Ectodermal cell (in vitro differentiated cells): ENCODE measurements around the gene NFKB1.

ENCODE experiments used
- H3K27ac ChIP-seq: 2 replicates; pipeline ENCODE4 v1.7.0; 2013; ENCODE audit warnings: mild to moderate bottlenecking, low read depth, low read length; ENCODE audit not compliant: insufficient read depth, poor library complexity, severe bottlenecking
- H3K27me3 ChIP-seq: 2 replicates; pipeline ENCODE4 v1.7.0; 2013; ENCODE audit warnings: mild to moderate bottlenecking, low read length; ENCODE audit not compliant: insufficient read depth, control insufficient read depth, poor library complexity, severe bottlenecking
- H3K36me3 ChIP-seq: one replicate; pipeline ENCODE4 v1.7.0; 2013; ENCODE audit warnings: low read length; ENCODE audit not compliant: control insufficient read depth, insufficient read depth
- H3K4me1 ChIP-seq: one replicate; pipeline ENCODE4 v1.7.0; 2013; ENCODE audit warnings: low read length; ENCODE audit not compliant: control insufficient read depth, insufficient read depth
- H3K4me3 ChIP-seq: 2 replicates; pipeline ENCODE4 v1.7.0; 2013; ENCODE audit warnings: low read depth, low read length, control low read depth; ENCODE audit not compliant: insufficient read depth
- H3K9me3 ChIP-seq: 2 replicates; pipeline ENCODE4 v1.7.0; 2013; ENCODE audit warnings: mild to moderate bottlenecking, low read length, moderate library complexity; ENCODE audit not compliant: control insufficient read depth
- WGBS, 2 experiments: methylation state at CpG; one replicate each; pipeline ENCODE4 v1.1.7; 2013; ENCODE audit warnings: missing lambda C conversion rate in 2 of 2; 5-methylcytosine and 5-hydroxymethylcytosine counted together

Gene NFKB1

DNA sequence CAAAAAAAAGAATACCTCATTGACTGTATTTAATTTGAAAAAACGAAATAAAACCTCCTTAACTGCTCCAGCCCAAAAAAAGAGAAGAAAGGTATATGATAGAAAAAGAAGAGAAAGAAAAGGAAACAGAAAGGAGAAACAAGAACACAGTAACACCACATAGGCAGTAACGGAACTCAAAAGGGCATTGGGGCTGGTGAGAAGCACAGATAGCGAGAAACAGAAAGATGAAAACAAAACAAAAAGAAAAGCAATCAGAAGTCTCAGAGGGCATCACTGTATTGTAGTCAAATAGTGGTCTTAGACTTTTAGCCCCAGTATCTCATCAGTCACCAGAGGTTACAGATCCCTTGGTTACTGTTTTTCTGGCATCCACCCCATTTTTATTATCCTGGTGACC, 88.6 kb downstream of the NFKB1 start:
- Histone ChIP-seq H3K9me3 (no peaks in the 10 kb centered on the region), H3K27ac (no peak overlapping the region), H3K4me3 (no peak overlapping the region), H3K36me3 (no peaks in the 10 kb centered on the region), H3K27me3 (no peaks in the 10 kb centered on the region), H3K4me1 (no peaks in the 10 kb centered on the region)
- WGBS, 2 experiments, result 66 to 77% methylated on average over 2 to 3 of the region's 3 CpGs

- no peaks in the 10 kb centered on the region for H3K27me3 ChIP-seq
- H3K4me3 ChIP-seq, result no peak overlapping the region
- no peaks in the 10 kb centered on the region for H3K9me3 ChIP-seq
- H3K36me3 ChIP-seq, result no peaks in the 10 kb centered on the region
- H3K27ac ChIP-seq, result no peak overlapping the region
- no peaks in the 10 kb centered on the region for H3K4me1 ChIP-seq
These were observed 91.1 kb downstream of the NFKB1 start for GRCh38 chr4:102592256-102592655.

GRCh38 chr4:102593147-102593546, 92.0 kb downstream of the NFKB1 start:
- H3K9me3 ChIP-seq, result no peaks in the 10 kb centered on the region
- H3K36me3 ChIP-seq, result no peaks in the 10 kb centered on the region
- 95 to 96% methylated on average over 6 to 7 of the region's 7 CpGs for WGBS, 2 experiments
- no peaks in the 10 kb centered on the region for H3K27me3 ChIP-seq
- H3K4me1 ChIP-seq, result no peaks in the 10 kb centered on the region
- no peak overlapping the region for H3K27ac ChIP-seq
- H3K4me3 ChIP-seq, result no peak overlapping the region

DNA sequence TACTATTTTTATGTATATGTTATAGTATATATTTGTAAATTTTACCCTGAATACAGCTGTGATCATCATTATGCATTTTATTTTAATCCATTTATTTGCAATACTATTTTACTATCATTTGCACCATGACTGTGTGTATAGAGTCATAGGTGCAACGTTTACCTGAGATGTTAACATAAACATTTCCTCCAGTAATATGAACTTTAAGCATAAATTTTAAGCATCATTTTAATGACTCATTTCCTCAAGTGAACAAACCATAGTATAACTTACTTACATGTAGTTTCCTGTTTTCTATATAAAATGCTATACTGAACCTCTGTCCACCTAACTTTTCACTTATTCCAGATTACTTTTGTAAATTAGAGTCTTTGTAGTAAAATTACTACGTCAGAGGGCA, 92.8 kb downstream of the NFKB1 start:
- H3K4me1 ChIP-seq, result no peaks in the 10 kb centered on the region
- H3K36me3 ChIP-seq, result no peaks in the 10 kb centered on the region
- no peaks in the 10 kb centered on the region for H3K9me3 ChIP-seq
- no peak overlapping the region for H3K27ac ChIP-seq
- 81 to 100% methylated on average over 1 to 2 of the region's 2 CpGs for WGBS, 2 experiments
- no peak overlapping the region for H3K4me3 ChIP-seq
- no peaks in the 10 kb centered on the region for H3K27me3 ChIP-seq

DNA sequence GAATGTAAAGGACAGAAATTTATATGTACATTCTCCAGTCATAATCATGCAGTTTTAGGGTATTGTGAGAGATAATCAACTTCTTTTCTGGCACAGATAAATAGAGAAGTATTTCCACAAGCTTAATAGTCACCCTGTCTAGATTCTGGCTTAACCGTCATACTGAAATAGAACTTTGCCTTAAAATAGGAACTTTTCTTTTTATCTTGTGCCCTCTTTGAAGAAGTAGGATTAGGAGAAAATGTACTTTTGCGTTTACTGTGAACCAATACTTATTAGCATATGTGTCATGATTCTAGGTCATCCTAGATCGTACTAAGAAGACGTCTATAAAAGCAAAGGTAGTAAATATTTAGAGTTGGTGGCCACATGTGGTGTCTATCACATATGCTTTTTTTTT, 95.4 kb downstream of the NFKB1 start:
- no peaks in the 10 kb centered on the region for H3K4me1 ChIP-seq
- H3K36me3 ChIP-seq, result no peaks in the 10 kb centered on the region
- H3K27me3 ChIP-seq, result no peaks in the 10 kb centered on the region
- no peaks in the 10 kb centered on the region for H3K9me3 ChIP-seq
- no peak overlapping the region for H3K27ac ChIP-seq
- WGBS, 2 experiments, result 90 to 91% methylated on average over 3 to 4 of the region's 4 CpGs
- H3K4me3 ChIP-seq, result no peak overlapping the region

- H3K4me1 ChIP-seq, result no peaks in the 10 kb centered on the region
- WGBS, 2 experiments, result 87 to 100% methylated on average over 1 of the region's 1 CpG
- no peaks in the 10 kb centered on the region for H3K9me3 ChIP-seq
- no peaks in the 10 kb centered on the region for H3K36me3 ChIP-seq
- no peak overlapping the region for H3K4me3 ChIP-seq
- no peaks in the 10 kb centered on the region for H3K27me3 ChIP-seq
- no peak overlapping the region for H3K27ac ChIP-seq
These were observed 97.1 kb downstream of the NFKB1 start for GRCh38 chr4:102598086-102598761.

GRCh38 chr4:102598762-102599374, 97.7 kb downstream of the NFKB1 start:
- H3K36me3 ChIP-seq, result no peaks in the 10 kb centered on the region
- 92 to 99% methylated on average over 5 of the region's 6 CpGs for WGBS, 2 experiments

DNA sequence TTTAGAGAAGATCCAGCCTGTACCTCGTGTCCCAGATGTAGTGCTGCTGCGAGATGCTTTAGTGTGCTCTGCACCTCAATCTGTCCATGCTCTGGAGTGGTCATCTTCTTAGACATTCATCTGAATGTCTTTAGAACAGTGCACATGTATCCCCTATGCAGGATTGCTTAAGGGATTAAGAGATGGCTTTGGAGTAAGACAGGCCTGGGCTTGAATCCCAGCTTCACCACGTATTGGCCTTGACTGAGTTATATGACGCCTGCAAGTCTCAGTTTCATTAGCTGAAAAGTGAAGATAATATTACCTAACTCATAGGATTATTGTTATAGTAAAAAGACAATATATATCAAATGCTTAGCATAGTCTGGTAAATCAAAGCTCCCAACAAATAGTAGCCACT, 98.3 kb downstream of the NFKB1 start:
- Histone ChIP-seq H3K27me3 (no peaks in the 10 kb centered on the region), H3K4me1 (no peaks in the 10 kb centered on the region), H3K36me3 (no peaks in the 10 kb centered on the region), H3K27ac (no peak overlapping the region), H3K4me3 (no peak overlapping the region), H3K9me3 (no peaks in the 10 kb centered on the region)
- 97 to 98% methylated on average over 3 to 4 of the region's 4 CpGs for WGBS, 2 experiments

More at GRCh38 chr4:102598762-102599374, 97.7 kb downstream of the NFKB1 start:
- H3K9me3 ChIP-seq, result no peaks in the 10 kb centered on the region
- H3K4me3 ChIP-seq, result no peak overlapping the region
- H3K27ac ChIP-seq, result no peak overlapping the region
- no peaks in the 10 kb centered on the region for H3K4me1 ChIP-seq
- H3K27me3 ChIP-seq, result no peaks in the 10 kb centered on the region

GRCh38 chr4:102599886-102600285, 98.7 kb downstream of the NFKB1 start:
- H3K4me1 ChIP-seq, result no peaks in the 10 kb centered on the region
- H3K27ac ChIP-seq, result no peak overlapping the region
- no peaks in the 10 kb centered on the region for H3K27me3 ChIP-seq
- H3K9me3 ChIP-seq, result no peaks in the 10 kb centered on the region
- no peak overlapping the region for H3K4me3 ChIP-seq
- 97% methylated on average over 3 of the region's 3 CpGs for WGBS, 2 experiments
- no peaks in the 10 kb centered on the region for H3K36me3 ChIP-seq

DNA sequence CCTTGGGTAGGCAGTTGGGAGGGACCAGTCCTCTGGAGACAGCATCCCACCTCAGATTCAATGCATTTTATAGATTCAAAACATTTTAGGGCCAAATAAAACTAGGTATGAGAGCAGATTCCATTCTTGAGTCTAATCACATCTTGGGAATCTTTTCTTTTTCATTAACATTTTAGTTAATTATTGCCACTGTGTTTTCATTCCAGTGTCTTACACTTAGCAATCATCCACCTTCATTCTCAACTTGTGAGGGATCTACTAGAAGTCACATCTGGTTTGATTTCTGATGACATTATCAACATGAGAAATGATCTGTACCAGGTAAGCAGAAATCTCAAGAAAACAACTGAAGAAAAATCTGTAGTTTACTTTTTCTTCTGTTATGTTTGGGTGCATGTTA, 99.5 kb downstream of the NFKB1 start:
- Histone ChIP-seq H3K4me3 (no peak overlapping the region), H3K4me1 (no peaks in the 10 kb centered on the region), H3K27me3 (no peaks in the 10 kb centered on the region), H3K9me3 (no peaks in the 10 kb centered on the region), H3K36me3 (no peaks in the 10 kb centered on the region), H3K27ac (no peak overlapping the region)
